Measurements from ENCODE around the gene NME8. TPM values are rescaled to one million over a fixed set of nuclear protein-coding genes. Genes with fewer than 3 reads are reported as not detected.

NME8 gene
- total RNA-seq, 1 donor from 2014 or later = 9.0 TPM

DNA sequence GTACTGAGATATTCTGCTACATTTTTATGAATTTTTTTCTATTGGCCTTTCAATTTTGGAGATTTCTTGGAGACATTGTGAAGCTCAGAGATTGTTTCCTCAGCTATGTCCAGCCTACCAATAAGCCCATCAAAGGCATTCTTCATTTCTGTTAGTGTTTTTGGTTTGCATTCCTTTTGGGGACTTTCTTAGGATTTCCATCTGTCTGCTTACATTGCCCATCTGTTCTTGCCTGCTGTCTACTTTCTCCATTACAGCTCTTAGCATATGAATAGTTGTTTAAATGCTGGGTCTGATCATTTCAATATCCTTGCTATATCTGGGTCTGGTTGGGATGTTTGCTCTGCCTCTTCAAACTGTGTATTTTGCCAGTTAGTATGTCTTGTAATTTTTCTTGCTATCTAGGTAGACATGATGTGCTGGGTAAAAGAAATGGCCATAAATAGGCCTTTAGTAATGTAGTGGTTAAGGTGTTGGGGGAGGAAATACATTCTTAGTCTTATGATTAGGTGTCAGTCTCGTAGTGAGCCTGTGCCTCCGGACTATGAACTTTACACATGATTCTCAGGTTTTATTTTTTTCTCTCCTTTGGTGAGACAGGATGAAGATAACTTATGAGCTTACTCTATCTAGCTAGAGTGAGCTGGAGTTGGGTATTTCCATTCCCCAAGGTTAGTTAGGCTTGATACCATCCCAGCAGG is 32.6 kb upstream of the NME8 start:
- Histone ChIP-seq H3K4me1 (no peaks in the 10 kb centered on the region), H3K4me2 (no peak overlapping the region), H3K79me2 (ENCODE audit: low read depth) (no peaks in the 10 kb centered on the region), H3K9me3 (ENCODE audit: low read depth) (peaks cover 6% of the 10 kb centered on the region), H3K27ac (no peak overlapping the region), H3K36me3 (peaks cover 4% of the 10 kb centered on the region), H4K20me1 (ENCODE audit: low read depth) (no peaks in the 10 kb centered on the region), H3K27me3 (no peaks in the 10 kb centered on the region), H2AFZ (replicated peaks) (no peak overlapping the region), H3K9ac (no peak overlapping the region), H3K4me3 (no peak overlapping the region), H3F3A (ENCODE audit: low read depth) (no peaks in the 10 kb centered on the region)
- no peaks in the 10 kb centered on the region for H3K27me3 Mint-ChIP-seq (ENCODE audit: insufficient read depth, low read depth)
- no peak for DNase-seq (ENCODE audit: low spot score)
- H3K4me3 Mint-ChIP-seq = no peak overlapping the region
- TF ChIP-seq, protein P1, sequence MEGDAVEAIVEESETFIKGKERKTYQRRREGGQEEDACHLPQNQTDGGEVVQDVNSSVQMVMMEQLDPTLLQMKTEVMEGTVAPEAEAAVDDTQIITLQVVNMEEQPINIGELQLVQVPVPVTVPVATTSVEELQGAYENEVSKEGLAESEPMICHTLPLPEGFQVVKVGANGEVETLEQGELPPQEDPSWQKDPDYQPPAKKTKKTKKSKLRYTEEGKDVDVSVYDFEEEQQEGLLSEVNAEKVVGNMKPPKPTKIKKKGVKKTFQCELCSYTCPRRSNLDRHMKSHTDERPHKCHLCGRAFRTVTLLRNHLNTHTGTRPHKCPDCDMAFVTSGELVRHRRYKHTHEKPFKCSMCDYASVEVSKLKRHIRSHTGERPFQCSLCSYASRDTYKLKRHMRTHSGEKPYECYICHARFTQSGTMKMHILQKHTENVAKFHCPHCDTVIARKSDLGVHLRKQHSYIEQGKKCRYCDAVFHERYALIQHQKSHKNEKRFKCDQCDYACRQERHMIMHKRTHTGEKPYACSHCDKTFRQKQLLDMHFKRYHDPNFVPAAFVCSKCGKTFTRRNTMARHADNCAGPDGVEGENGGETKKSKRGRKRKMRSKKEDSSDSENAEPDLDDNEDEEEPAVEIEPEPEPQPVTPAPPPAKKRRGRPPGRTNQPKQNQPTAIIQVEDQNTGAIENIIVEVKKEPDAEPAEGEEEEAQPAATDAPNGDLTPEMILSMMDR (IDR thresholded peaks at IDR 0.05) = no peak
- no peaks in the 10 kb centered on the region for H3K4me1 Mint-ChIP-seq
- no peak overlapping the region for H3K27ac Mint-ChIP-seq
- no peaks in the 10 kb centered on the region for H3K36me3 Mint-ChIP-seq
- peaks cover 8% of the 10 kb centered on the region for H3K9me3 Mint-ChIP-seq

DNA sequence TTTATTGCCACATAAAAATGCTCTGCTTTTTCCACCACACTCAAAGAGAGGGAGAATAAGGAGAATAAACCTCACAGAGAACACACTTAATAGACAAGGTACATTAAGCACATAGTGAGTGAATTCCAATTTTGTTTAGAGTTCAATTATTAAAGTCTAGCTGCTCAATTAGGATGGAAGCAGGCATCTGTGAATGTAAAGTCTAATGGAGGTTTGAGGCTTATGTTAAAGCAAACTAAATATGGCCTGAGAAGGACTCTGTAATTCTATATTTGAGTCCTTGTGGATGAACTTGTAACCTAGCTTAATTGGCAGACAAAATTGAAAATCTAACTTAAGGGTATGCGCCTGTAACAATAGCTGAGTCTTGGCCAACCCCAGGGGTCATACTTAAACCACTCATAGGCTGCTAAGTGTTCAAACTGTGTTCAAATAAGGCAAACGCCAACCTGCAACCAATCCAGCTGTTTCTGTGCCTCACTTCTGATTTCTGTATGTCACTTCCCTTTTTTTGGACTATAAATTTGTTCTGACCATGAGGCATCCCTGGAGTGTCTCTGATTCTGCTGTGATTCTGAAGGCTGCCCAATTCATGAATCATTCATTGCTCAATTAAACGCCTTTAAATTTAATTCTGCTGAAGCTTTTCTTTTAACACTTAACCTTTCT is 31.3 kb upstream of the NME8 start:
- Mint-ChIP-seq H3K9me3 (peaks cover 10% of the 10 kb centered on the region), H3K27ac (no peak overlapping the region), H3K4me1 (no peaks in the 10 kb centered on the region), H3K36me3 (no peaks in the 10 kb centered on the region), H3K27me3 (ENCODE audit: insufficient read depth, low read depth) (no peaks in the 10 kb centered on the region), H3K4me3 (no peak overlapping the region)
- H3F3A ChIP-seq (ENCODE audit: low read depth) = no peaks in the 10 kb centered on the region
- TF ChIP-seq EZH2 (IDR thresholded peaks at IDR 0.05) (no peak), EZH2phosphoT487 (IDR thresholded peaks at IDR 0.05) (no peak)
- TF ChIP-seq, protein P1 (IDR thresholded peaks at IDR 0.05) = no peak
- no peaks in the 10 kb centered on the region for H3K79me2 ChIP-seq (ENCODE audit: low read depth)
- no peak overlapping the region for H3K9ac ChIP-seq
- no peak overlapping the region for H3K27ac ChIP-seq
- no peak for DNase-seq (ENCODE audit: low spot score)
- peaks cover 4% of the 10 kb centered on the region for H3K36me3 ChIP-seq
- no peaks in the 10 kb centered on the region for H3K4me1 ChIP-seq
- H3K4me2 ChIP-seq = no peak overlapping the region
- H3K9me3 ChIP-seq (ENCODE audit: low read depth) = peaks cover 6% of the 10 kb centered on the region
- no peaks in the 10 kb centered on the region for H3K27me3 ChIP-seq
- no peak overlapping the region for H2AFZ ChIP-seq (replicated peaks)
- no peaks in the 10 kb centered on the region for H4K20me1 ChIP-seq (ENCODE audit: low read depth)
- H3K4me3 ChIP-seq = no peak overlapping the region

DNA sequence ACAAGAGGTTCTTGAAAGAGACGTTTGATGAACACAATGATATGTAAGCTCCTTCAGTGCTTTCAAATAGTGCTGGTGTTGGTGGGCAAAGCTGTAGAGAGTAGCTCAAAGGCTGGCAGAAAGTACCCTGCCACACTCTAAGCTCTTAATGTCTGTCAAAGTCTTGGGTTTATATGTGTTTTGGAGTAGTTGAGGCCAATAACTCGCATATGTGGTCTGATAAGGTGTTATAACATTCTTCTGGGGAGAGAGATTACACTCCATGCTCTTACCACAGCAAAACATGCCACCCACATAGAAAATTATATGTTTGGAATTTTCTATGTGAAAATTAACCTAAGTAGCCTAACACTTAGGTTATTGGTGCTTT is 30.8 kb upstream of the NME8 start:
- Histone ChIP-seq H3K4me3 (no peak overlapping the region), H3K9ac (no peak overlapping the region), H3K79me2 (ENCODE audit: low read depth) (no peaks in the 10 kb centered on the region), H3F3A (ENCODE audit: low read depth) (no peaks in the 10 kb centered on the region), H2AFZ (replicated peaks) (no peak overlapping the region), H3K27ac (no peak overlapping the region), H3K27me3 (no peaks in the 10 kb centered on the region), H3K4me1 (no peaks in the 10 kb centered on the region), H4K20me1 (ENCODE audit: low read depth) (no peaks in the 10 kb centered on the region), H3K4me2 (no peak overlapping the region), H3K36me3 (peaks cover 4% of the 10 kb centered on the region), H3K9me3 (ENCODE audit: low read depth) (peaks cover 6% of the 10 kb centered on the region)
- no peak overlapping the region for H3K4me3 Mint-ChIP-seq
- H3K9me3 Mint-ChIP-seq = peaks cover 12% of the 10 kb centered on the region
- no peaks in the 10 kb centered on the region for H3K27me3 Mint-ChIP-seq (ENCODE audit: insufficient read depth, low read depth)
- no peaks in the 10 kb centered on the region for H3K4me1 Mint-ChIP-seq
- DNase-seq (ENCODE audit: low spot score) = no peak
- no peaks in the 10 kb centered on the region for H3K36me3 Mint-ChIP-seq
- H3K27ac Mint-ChIP-seq = no peak overlapping the region
- TF ChIP-seq, protein P1 (IDR thresholded peaks at IDR 0.05) = no peak
- TF ChIP-seq EZH2phosphoT487 (IDR thresholded peaks at IDR 0.05) = no peak
- TF ChIP-seq EZH2 (IDR thresholded peaks at IDR 0.05) = no peak
